ENCODE data around the gene PPP4R1.
"Not testable (repeated sequence)": the region's sequence is repeated elsewhere in the genome, so short reads cannot be mapped to it uniquely, and the experiment has no call there.

Gene PPP4R1, protein sequence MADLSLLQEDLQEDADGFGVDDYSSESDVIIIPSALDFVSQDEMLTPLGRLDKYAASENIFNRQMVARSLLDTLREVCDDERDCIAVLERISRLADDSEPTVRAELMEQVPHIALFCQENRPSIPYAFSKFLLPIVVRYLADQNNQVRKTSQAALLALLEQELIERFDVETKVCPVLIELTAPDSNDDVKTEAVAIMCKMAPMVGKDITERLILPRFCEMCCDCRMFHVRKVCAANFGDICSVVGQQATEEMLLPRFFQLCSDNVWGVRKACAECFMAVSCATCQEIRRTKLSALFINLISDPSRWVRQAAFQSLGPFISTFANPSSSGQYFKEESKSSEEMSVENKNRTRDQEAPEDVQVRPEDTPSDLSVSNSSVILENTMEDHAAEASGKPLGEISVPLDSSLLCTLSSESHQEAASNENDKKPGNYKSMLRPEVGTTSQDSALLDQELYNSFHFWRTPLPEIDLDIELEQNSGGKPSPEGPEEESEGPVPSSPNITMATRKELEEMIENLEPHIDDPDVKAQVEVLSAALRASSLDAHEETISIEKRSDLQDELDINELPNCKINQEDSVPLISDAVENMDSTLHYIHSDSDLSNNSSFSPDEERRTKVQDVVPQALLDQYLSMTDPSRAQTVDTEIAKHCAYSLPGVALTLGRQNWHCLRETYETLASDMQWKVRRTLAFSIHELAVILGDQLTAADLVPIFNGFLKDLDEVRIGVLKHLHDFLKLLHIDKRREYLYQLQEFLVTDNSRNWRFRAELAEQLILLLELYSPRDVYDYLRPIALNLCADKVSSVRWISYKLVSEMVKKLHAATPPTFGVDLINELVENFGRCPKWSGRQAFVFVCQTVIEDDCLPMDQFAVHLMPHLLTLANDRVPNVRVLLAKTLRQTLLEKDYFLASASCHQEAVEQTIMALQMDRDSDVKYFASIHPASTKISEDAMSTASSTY

GRCh38 chr18:9614401-9615279 is at the start of gene PPP4R1:
Gene PPP4R1 (minus strand): TSS chr18:9614559. CDS start chr18:9614484, 75 bp downstream.
- DNase-seq = no peak

DNA sequence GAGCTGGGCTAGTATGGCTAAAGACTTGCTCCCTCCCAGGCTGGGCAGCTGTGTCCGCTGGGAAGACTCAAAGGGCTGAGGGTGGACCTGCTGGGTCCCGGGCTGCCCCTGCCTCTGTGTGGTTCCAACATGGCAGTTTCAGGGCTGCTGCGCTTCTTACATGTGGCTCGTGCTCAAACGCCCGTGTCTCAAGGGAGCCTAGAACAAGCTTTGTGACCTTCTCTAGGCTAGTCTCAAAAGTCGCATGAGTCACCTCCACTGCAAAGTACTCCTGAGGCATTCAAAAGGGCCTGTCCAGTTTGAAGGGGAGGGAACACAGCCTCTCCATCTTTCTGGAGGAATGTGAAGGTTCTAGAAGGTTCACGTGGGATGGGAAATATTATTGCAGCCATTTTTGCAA is 49.0 kb upstream of the PPP4R1 start:
- DNase-seq = no peak

DNA sequence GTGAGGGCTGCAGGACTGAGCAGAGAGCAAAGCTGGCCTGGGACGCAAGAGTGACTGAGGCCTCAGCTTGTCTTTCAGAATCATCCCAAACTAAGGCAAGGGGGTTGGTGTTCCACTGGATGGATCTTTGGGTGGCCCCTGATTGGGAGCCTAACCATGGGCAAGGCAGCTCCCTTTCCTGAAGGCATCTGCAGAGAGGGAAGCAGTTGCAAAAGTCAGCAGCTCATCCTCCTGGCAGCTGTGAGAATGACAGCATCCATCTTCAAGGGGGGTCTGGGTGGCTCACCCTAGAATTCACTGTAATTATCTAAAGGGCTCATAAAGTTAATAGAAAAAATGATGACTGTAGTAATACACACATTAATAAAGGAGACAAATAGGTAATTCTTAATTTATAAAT is 47.2 kb upstream of the PPP4R1 start:
- DNase-seq = no peak

GRCh38 chr18:9659499-9660375 is 45.4 kb upstream of the PPP4R1 start:
- DNase-seq = no peak

GRCh38 chr18:9658087-9658641 is 43.8 kb upstream of the PPP4R1 start:
- no peak for DNase-seq

GRCh38 chr18:9655232-9655767 is 40.9 kb upstream of the PPP4R1 start:
- DNase-seq = no peak

GRCh38 chr18:9653390-9653789 is 39.0 kb upstream of the PPP4R1 start:
- DNase-seq = no peak

DNA sequence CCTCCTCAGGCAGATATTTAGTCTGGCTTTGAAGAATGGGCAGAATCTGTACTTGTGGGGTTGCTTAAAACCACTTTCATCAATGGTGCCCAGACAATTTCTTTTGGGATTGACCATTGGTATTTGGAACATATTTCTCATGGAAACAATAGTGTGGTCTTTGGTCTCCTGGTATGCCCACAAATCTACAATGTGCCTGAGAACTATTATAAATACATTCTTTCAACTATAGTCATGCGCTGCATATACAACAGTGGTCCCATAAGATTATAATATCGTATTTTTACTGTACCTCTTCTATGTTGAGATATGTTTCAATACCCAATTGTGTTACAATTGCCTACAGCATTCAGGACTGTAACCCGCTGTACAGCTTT is 34.8 kb upstream of the PPP4R1 start:
- no peak for DNase-seq

DNA sequence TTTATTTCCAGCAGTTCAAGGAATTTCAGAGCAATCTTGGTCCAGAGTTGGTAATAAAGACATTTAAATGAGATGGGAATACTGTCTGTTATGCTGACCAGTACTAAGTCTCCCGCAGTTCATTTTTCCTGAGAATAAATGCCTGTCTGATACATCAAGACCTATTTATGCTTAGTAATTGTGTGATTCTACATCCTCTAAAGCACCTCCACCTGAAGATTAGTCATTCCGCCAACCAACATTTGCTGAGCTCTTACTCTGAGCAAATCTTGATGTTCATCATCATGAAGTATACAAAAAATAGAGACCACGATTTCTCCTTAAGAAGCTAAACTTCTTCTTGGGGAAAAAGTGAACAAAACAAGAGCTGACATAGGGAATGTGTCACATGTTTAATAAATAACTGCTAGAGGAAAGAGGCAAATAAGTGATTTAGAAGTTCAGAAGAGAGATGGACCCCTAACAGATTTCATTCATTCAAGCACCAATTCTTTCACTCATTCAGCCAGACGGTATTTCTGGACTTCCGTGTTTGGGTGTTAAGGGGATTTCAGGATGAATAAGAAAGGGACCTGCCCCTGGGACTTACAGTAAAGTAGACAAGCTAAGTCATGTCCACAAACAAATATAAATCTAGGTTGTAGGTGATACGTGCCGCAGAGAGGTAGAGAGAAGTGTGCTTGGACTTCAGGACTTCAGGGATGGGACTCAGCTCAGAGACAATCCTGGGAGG is 34.2 kb upstream of the PPP4R1 start:
- DNase-seq = no peak

GRCh38 chr18:9647496-9648323 is 33.4 kb upstream of the PPP4R1 start:
- no peak for DNase-seq

DNA sequence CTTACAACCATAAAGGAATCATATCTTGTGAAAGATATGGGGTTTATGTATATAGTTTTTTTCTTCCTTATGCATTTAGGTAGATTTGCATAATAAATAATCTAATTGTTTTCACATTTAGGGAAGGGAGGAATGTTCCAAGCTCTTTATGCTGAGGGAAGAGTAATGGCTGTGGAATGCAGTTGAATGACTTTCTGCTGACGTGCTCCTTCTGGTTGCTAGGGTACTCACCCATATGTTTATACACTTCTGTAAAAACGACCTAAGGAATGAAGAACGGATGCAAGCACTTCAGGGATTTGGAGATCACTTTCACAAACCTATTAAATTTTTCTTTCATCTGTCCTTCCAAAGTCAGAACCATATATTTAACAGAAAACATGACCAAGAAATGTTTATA is 29.2 kb upstream of the PPP4R1 start:
- DNase-seq = no peak

GRCh38 chr18:9642799-9643462 is 28.6 kb upstream of the PPP4R1 start:
- DNase-seq = no peak

DNA sequence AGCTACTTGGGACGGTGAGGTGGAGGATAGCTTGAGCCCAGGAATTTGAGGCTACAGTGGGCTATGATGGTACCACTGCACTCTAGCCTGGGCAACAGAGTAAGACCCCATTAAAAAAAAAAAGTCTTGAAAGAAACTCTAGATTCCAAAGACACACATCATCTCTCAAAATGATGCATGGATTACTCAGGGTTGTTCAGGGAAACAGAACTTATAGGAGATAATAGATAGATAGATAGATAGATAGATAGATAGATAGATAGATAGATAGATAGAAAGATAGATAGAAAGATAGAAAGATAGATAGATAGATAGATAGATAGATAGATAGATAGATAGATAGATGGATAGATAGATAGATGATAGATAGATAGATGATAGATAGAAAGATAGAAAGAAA is 26.7 kb upstream of the PPP4R1 start:
- DNase-seq = not testable (repeated sequence)

DNA sequence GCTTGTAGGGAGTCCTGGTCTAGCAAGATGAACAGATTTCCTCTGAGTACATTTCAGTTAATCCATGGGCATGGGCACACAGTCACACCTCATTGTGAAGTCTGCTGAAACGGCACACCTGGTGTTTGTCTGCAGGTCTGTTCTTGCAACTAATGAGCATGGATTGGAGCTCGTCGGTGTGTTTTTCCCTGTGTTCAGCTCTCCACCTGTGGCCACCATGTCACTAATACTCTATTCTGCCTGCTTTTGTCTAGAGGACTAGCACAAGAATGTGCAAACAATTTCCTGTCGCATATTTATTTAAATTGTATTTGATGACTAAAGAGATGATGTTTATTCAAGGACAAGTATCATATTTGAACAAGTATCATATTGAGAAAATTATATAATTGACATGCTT is 24.5 kb upstream of the PPP4R1 start:
- DNase-seq = no peak

DNA sequence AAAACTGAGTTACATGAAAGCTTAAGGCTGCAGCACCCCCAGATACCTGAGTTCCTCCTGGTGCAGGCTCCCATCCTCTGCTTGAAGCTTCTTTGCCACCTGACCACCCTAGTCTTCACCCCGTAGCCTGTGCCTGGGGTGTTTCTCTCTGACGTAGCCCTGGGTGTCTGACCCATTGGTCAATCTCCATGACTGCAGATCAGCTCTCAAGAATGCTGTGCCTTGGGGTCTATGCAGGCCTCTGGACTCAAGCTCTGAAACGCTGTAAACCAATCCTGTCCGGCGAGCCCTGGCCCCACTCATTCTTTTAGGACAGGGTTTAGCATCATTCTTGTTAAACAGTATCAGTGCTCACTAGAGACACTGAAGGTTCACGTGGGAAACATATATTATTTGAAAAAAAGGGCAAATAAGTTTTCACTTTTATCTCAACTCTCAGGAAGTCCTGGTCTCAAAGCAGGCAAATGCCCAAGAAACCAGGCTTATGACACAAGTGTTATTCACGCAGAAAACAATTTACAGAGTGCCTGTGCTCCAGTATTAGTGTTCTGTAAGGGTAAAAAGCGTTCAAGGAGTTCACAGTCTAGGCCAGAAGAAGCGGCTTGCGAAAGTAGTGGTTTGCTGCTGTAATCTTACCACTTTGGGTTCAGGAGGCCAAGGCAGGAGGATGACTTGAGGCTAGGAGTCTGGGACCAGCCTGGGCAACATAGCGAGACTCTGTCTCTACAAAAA is 22.8 kb upstream of the PPP4R1 start:
- DNase-seq = no peak

DNA sequence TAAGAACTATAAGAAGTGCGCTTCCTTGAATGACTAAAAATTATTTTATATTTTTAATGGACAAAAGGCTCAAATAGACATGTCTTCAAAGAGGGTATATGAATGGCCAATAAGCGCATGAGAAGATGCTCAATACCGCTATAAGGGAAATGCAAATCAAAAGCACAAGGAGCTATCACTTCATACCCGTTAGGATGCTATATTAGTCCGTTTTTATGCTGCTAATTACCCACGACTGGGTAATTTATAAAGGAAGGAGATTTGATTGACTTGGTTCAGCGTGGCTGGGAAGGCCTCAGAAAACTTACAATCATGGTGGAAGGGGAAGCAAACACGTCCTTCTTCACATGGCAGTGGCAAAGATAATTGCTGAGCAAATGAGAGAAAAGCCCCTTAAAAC is 20.5 kb upstream of the PPP4R1 start:
- no peak for DNase-seq

DNA sequence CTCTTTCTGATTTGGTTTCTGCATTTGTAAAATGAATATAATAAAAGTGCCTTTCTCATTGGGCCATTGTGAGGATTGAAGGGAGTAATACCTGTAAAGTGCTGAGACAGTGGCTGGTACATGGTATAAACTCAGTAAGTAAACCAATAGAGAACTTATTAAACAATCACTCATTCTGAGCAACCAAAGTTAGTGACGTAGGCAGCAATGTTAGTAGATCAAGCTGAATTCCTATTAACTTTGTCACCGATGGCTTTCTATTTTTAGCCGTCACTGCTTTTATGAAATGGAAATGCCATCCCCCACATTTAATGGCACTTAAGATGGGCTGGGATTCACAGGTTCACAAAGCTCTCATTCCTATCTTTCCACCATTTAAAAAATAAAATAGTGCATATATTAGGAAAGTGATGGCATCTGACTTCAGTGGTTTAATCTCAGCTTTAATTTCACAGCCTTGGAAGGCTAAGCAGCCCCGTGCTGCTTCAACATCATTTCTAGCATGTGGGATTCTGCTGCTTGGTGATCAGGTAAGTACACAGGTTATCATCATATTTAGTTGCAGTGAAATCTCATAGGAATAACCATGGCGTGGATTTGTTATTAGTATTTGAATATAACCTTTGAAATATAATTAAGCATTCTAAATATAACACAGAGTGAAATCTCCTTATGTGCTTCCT is 17.6 kb upstream of the PPP4R1 start:
- no peak for DNase-seq

DNA sequence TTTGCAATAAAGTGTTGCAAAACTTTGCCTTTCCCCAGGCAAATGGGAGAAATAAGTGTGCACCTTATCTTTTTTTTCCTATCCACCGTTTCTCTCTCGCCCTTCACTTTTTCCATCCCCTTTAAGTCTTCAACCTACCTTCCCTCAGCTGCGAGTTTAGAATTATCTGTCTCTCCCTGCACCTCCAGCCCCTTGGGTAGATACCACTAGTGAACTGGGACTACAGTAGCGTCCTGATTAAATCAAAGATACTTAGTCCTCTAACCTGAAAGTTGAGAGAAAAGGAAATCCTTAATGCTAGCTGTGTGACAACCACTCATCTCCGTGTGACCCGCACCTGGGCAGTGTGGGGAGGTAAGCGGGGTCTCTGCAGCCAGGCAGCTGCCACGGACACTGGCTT is 16.1 kb upstream of the PPP4R1 start:
- no peak for DNase-seq
